ENCODE results near the gene COPS8. TPM values are rescaled to one million over a fixed set of nuclear protein-coding genes. Genes with fewer than 3 reads are reported as not detected.

Gene COPS8
- total RNA-seq, 1 experiment from 2014 or later = 64.7 TPM

GRCh38 chr2:237057107-237057506, 28.6 kb upstream of the COPS8 start:
- BruUV-seq (replicated peaks) = no TSS peak
- CTCF ChIA-PET = no interaction called here
- TF ChIP-seq, protein P1, sequence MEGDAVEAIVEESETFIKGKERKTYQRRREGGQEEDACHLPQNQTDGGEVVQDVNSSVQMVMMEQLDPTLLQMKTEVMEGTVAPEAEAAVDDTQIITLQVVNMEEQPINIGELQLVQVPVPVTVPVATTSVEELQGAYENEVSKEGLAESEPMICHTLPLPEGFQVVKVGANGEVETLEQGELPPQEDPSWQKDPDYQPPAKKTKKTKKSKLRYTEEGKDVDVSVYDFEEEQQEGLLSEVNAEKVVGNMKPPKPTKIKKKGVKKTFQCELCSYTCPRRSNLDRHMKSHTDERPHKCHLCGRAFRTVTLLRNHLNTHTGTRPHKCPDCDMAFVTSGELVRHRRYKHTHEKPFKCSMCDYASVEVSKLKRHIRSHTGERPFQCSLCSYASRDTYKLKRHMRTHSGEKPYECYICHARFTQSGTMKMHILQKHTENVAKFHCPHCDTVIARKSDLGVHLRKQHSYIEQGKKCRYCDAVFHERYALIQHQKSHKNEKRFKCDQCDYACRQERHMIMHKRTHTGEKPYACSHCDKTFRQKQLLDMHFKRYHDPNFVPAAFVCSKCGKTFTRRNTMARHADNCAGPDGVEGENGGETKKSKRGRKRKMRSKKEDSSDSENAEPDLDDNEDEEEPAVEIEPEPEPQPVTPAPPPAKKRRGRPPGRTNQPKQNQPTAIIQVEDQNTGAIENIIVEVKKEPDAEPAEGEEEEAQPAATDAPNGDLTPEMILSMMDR (conservative IDR thresholded peaks at IDR 0.05) = no peak
- no peak for TF ChIP-seq EZH2 (IDR thresholded peaks at IDR 0.05; ENCODE audit: low read depth)

GRCh38 chr2:237057893-237058300, 27.8 kb upstream of the COPS8 start:
- H2AFZ ChIP-seq = no peak overlapping the region
- peaks cover 74% of the 10 kb centered on the region for H3K27me3 ChIP-seq (ENCODE audit: insufficient read depth, low read depth)
- CTCF ChIA-PET = no interaction called here
- H3K4me3 ChIP-seq = no peak overlapping the region
- POLR2A ChIA-PET (ENCODE audit: unreplicated experiment) = no interaction called here
- no peak overlapping the region for H3K4me2 ChIP-seq
- no peaks in the 10 kb centered on the region for H3K4me1 ChIP-seq (replicated peaks; ENCODE audit: insufficient read depth)
- no peak overlapping the region for H3K27ac ChIP-seq
- intact Hi-C loops (cut with micrococcal nuclease; ENCODE audit: unreplicated experiment) = no loop called here
- no peaks in the 10 kb centered on the region for H3K9me2 ChIP-seq (ENCODE audit: insufficient read depth)
- H3K36me3 ChIP-seq (ENCODE audit: low read depth) = no peaks in the 10 kb centered on the region
- H3K9me3 ChIP-seq (ENCODE audit: insufficient read depth, low read depth) = no peaks in the 10 kb centered on the region
- H4K20me1 ChIP-seq (ENCODE audit: insufficient read depth) = no peaks in the 10 kb centered on the region
- H3F3A ChIP-seq (ENCODE audit: insufficient read depth, low read depth) = no peaks in the 10 kb centered on the region
- BruUV-seq (replicated peaks) = no TSS peak
- no peak for DNase-seq
- no peaks in the 10 kb centered on the region for H3K79me2 ChIP-seq (ENCODE audit: low read depth)
- TF ChIP-seq, protein P1 (conservative IDR thresholded peaks at IDR 0.05) = no peak
- TF ChIP-seq EZH2 (IDR thresholded peaks at IDR 0.05; ENCODE audit: low read depth) = no peak

More at GRCh38 chr2:237057107-237057506, 28.6 kb upstream of the COPS8 start:
- Histone ChIP-seq H3K4me2 (no peak overlapping the region), H3K4me1 (replicated peaks; ENCODE audit: insufficient read depth) (no peaks in the 10 kb centered on the region), H3K27ac (no peak overlapping the region), H3K79me2 (ENCODE audit: low read depth) (no peaks in the 10 kb centered on the region), H3K9me3 (ENCODE audit: insufficient read depth, low read depth) (no peaks in the 10 kb centered on the region), H3K27me3 (ENCODE audit: insufficient read depth, low read depth) (peaks cover 82% of the 10 kb centered on the region), H4K20me1 (ENCODE audit: insufficient read depth) (no peaks in the 10 kb centered on the region), H3K4me3 (no peak overlapping the region), H3K9me2 (ENCODE audit: insufficient read depth) (no peaks in the 10 kb centered on the region), H2AFZ (no peak overlapping the region), H3F3A (ENCODE audit: insufficient read depth, low read depth) (no peaks in the 10 kb centered on the region), H3K36me3 (ENCODE audit: low read depth) (no peaks in the 10 kb centered on the region)
- no peak for DNase-seq
- intact Hi-C loops (cut with micrococcal nuclease; ENCODE audit: unreplicated experiment) = no loop called here
- POLR2A ChIA-PET (ENCODE audit: unreplicated experiment) = no interaction called here

DNA sequence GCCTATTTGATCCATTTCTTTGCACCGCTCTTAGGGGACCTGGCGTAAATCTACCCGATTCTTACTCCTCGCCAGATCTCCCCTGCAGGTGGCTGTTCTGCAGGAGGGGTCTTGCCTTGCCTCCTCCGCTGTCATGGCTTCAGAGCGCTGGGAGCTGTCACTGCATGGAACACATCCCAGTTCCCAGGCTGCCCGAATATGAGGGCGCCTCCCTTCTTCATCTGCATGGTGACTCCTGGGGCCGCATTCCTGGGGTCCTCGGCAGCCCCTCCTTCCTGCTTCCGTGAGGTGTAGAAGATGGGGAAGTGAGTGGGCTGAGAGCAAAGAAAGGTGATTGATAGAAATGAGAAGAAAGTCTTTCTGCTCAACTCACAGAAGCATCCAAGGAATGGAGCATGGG, 27.3 kb upstream of the COPS8 start:
- no peaks in the 10 kb centered on the region for H4K20me1 ChIP-seq (ENCODE audit: insufficient read depth)
- no peak overlapping the region for H3K4me2 ChIP-seq
- H3K79me2 ChIP-seq (ENCODE audit: low read depth) = no peaks in the 10 kb centered on the region
- H3K4me1 ChIP-seq (replicated peaks; ENCODE audit: insufficient read depth) = no peaks in the 10 kb centered on the region
- BruUV-seq (replicated peaks) = no TSS peak
- no peaks in the 10 kb centered on the region for H3K9me3 ChIP-seq (ENCODE audit: insufficient read depth, low read depth)
- no peak for DNase-seq
- H3K27ac ChIP-seq = no peak overlapping the region
- no peak overlapping the region for H3K4me3 ChIP-seq
- H3F3A ChIP-seq (ENCODE audit: insufficient read depth, low read depth) = no peaks in the 10 kb centered on the region
- POLR2A ChIA-PET (ENCODE audit: unreplicated experiment) = no interaction called here
- H3K27me3 ChIP-seq (ENCODE audit: insufficient read depth, low read depth) = peaks cover 69% of the 10 kb centered on the region
- H3K9me2 ChIP-seq (ENCODE audit: insufficient read depth) = no peaks in the 10 kb centered on the region
- H2AFZ ChIP-seq = no peak overlapping the region
- CTCF ChIA-PET = no interaction called here
- TF ChIP-seq, protein P1 (conservative IDR thresholded peaks at IDR 0.05) = no peak
- no peak for TF ChIP-seq EZH2 (IDR thresholded peaks at IDR 0.05; ENCODE audit: low read depth)
- intact Hi-C loops (cut with micrococcal nuclease; ENCODE audit: unreplicated experiment) = no loop called here
- H3K36me3 ChIP-seq (ENCODE audit: low read depth) = no peaks in the 10 kb centered on the region

All from PC-9 (cell line).